NCI-H1105 treated with DMSO at 0.1 percent for 48 hours (cell line): ENCODE data around the gene CPT1B.
A peak's percentile ranks its signal among the peaks of the same experiment; 100 is the strongest.

ENCODE experiments used
- DNase-seq: peaks from one replicate; lab custom pipeline; 2025; lab: John Stamatoyannopoulos, UW

The CPT1B gene

DNA sequence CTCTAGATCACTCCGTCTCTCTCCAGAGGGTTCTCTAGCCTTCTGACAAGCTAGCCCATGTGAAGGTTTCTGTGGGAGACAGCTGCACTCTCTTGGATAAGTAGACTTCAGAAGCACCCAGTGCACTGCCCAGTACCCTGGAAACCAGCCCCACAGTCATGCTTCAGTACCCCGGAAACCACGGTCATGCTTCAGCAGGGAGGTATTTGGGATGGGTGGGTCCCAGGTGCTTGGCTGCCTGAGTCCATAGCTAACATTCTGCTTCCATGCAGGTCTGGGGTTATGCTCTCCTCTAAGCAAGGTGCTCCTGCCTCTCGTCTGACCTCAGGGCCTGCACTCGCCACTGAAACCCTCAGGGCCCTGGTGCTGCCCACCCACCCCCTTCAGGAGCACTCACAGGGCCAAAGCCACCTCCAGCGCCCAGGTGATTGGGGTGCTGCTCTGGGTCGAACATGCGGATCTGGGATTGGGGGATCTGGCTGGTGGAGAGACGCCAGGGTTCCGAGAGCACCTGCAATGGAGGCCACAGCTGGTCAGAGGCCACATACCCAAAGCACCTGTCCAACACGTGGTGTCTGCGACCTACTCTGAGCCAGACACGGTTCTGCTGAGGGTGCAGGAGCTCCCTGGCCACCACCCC is 8.2 kb downstream of the CPT1B start:
- no peak for DNase-seq

GRCh38 chr22:50569041-50569459 is 9.2 kb downstream of the CPT1B start:
- DNase-seq = no peak

- DNase-seq = no peak
Observed at GRCh38 chr22:50568626-50569025, 9.6 kb downstream of the CPT1B start.

GRCh38 chr22:50567721-50568252 is 10.4 kb downstream of the CPT1B start:
- DNase-seq = no peak

DNA sequence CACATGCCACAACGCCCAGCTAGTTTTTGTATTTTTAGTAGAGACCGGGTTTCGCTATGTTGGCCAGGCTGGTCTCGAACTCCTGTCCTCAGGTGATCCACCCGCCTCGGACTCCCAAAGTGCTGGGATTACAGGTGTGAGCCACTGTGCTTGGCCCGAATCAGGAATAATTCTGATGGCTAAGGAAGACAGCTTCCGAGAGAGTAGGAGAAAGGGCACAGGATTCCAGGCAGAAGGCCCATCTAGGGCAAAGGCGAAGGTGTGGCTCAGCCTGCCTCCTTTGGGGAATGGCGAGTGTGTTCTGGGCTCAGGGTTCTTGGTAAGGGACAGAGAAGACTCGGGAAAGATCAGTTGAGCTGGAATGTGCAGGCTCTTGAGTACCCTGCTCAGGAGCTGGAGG is 13.9 kb downstream of the CPT1B start:
- DNase-seq = no peak

GRCh38 chr22:50563413-50564160 is 14.6 kb downstream of the CPT1B start:
- no peak for DNase-seq

DNA sequence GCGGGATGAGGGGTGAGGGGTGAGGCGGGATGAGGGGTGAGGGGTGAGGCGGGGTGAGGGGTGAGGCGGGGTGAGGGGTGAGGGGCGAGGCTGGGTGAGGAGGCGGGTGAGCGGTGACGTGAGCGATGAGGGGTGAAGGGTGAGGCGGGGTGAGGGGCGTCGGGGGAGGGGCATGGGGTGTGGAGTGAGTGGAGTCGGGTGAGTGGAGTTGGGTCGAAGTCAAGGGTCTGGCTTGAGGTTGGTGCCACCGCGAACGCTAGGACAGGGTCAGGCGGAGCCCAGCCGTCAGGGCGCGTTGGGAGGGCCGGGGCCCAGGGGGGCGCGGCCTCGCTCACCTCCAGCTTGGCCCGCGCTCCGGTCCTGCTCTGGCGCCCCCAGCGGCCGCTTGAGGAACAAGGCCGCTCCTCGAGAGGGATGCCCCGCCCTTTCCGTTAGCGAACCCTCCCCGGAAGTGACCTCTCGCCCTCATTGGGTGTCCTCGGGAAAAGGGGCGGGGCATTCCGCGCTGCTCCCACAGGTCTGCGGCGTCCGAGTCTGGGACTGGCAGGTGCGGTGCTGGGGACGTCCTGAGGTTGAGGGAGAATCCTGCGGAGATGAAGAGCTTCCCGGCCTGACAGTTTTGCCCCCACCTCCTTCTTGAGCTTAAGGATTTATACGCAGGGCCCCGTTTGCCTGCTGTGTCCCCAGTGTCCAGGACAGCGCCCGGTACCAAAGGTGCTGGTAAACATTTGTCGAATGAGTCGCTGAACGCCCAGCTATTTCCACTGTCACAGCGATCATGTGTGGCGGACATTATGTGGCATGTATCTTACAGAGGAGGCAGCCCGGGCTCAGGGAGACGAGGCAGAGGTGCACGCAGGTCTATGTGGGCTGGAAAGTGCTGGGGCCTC is 15.5 kb downstream of the CPT1B start, which contains the start of gene SYCE3:
TSS of gene SYCE3 (minus strand) at position 397 of the 890 bp plus-strand sequence. CDS start 6,514 bp downstream, outside the sequence.
- DNase-seq = peak; percentile 92

GRCh38 chr22:50561401-50562358 is 16.5 kb downstream of the CPT1B start:
- no peak for DNase-seq

DNA sequence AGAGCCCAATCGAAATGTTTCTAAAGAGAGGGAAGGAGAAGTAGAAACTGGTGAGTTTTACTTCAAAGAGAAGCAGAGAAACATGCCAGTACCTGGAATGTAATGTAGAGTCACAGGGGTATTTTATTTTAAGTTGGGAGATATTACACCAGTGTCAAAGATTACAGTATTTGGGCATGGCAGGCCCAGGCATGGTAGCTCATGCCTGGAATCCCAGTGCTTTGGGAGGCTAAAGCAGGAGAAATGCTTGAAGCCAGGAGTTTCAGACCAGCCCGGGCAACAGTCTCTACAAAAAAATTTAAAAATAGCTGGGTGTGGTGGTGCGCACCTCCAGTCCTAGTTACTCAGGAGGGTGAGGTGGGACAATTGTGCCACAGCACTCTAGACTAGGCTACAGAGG is 18.2 kb downstream of the CPT1B start:
- DNase-seq = no peak

- DNase-seq = no peak
Observed at GRCh38 chr22:50556703-50557102, 21.5 kb downstream of the CPT1B start.

GRCh38 chr22:50553310-50553709 is 24.9 kb downstream of the CPT1B start:
- no peak for DNase-seq

GRCh38 chr22:50551160-50551752 is 27.0 kb downstream of the CPT1B start:
- no peak for DNase-seq

- no peak for DNase-seq
Observed at GRCh38 chr22:50550395-50550794, 27.8 kb downstream of the CPT1B start.

DNA sequence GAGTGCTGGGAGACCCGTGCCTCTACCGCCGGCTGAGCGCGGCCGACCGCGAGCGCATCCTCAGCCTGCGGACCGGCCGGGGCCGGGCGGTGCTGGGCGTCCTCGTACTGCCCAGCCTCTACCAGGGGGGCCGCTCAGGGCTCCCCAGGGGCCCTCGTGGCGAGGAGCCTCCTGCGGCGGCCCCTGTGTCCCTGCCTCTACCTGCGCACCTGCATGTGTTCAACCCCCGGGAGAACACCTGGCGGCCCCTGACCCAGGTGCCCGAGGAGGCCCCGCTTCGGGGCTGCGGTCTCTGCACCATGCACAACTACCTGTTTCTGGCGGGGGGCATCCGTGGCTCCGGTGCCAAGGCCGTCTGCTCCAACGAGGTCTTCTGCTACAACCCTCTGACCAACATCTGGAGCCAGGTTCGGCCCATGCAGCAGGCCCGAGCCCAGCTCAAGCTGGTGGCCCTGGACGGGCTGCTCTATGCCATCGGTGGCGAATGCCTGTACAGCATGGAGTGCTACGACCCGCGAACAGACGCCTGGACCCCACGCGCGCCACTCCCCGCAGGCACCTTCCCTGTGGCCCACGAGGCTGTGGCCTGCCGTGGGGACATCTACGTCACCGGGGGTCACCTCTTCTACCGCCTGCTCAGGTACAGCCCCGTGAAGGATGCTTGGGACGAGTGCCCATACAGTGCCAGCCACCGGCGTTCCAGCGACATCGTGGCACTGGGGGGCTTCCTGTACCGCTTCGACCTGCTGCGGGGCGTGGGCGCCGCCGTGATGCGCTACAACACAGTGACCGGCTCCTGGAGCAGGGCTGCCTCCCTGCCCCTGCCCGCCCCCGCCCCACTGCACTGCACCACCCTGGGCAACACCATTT is 29.1 kb downstream of the CPT1B start:
- no peak for DNase-seq

DNA sequence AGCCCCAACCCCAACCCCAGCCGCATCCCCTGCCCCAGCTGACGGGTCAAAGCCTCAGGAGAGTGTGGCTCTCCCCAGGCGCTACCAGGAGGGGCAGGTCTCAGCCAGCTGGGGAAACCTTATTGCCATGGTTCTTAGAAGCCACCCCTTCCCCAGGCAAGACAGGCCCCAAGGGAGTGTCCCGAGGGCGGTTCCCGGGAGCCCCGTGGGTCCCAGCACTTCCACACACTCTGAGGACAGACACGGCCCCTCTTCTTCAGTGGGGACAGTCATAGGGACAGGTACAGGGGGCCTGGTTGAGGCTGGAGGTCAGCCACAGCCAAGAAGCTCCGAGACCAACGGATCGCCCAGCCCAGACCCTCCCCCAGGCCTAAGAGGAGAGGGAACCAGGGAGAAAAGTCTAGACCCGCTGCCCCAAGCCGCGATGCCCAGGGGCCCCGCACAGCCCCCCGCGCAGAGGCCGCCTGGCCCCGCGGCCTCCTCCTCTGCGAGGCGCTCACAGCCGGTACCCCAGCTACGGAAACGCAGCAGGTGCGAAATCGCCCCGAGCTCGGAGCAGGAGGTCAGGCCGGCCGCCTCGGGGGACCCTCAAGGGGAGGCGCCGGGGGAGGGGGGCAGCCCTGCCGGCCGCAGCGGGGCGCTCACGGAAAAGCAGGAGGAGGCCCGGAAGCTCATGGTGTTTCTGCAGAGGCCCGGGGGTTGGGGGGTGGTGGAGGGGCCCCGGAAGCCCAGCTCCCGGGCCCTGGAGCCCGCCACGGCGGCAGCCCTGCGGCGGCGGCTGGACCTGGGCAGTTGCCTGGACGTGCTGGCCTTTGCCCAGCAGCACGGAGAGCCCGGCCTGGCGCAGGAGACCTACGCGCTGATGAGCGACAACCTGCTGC is 29.9 kb downstream of the CPT1B start:
- DNase-seq = no peak

DNA sequence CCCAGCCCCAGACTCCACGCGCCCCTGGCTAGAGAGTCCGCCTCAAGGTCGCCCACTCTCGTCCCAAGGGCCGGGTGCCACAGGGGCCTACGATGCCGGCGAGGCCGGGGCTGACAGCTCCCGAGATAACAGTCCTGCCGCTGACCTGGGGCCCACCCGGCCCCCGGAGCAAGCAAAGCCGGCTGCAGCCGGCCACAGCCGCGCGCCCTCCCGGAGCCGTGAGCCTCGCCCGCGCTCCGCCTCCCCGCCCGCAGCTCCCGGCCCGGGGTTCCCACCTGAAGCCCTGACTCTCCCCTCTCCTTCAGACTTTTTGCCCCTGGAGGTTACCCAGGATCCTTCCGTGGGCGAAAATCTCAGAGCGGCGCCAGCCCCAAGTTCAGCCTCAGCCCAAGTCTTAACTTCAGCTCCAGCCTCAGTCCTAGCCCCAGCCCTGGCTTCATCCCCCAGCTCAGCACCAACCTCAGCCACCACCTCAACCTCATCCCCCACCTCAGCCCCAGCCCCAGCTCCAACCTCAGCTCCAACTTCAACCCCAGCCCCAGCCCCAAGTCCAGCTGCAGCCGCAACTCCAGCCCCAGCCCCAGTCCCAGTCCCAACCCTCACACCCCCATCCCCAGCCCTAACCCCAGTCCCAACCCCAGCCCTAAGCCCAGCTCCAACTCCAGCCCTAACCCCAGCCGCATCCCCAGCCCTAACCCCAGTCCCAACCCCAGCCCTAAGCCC is 30.8 kb downstream of the CPT1B start:
- no peak for DNase-seq

- no peak for DNase-seq
Observed at GRCh38 chr22:50546326-50547262, 31.6 kb downstream of the CPT1B start.
